NCI-H2196 treated with DMSO at 0.1 percent for 48 hours (cell line): Measurements from ENCODE around the gene PVALEF.
A peak's percentile ranks its signal among the peaks of the same experiment; 100 is the strongest.

Experiments used
- DNase-seq: peaks from one replicate; lab custom pipeline; 2025; ENCODE audit not compliant: unreplicated experiment; lab: John Stamatoyannopoulos, UW

The PVALEF gene

DNA sequence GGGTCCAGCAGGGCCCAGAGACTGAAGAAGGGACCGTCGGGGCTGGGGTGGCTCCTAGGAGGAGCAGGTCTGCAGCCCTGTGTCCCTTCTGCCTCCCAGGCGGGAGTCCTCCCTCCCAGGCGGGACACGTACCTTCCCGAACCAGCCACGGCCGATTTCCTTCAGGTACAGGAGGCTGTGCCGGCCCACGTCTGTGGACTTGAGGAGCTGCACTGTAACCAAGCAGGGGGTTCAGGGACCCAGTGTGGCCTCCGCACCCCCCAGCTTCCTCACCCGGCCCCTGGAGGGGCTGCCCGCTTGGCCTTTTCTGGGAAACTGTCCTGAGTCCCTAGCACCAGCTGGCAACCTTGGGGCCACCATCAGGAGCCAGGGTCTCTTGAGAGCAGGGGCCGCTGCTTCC lies 37.0 kb upstream of the PVALEF start:
- DNase-seq, result no peak

GRCh38 chr17:81128774-81129173 lies 36.5 kb upstream of the PVALEF start:
- no peak for DNase-seq

DNA sequence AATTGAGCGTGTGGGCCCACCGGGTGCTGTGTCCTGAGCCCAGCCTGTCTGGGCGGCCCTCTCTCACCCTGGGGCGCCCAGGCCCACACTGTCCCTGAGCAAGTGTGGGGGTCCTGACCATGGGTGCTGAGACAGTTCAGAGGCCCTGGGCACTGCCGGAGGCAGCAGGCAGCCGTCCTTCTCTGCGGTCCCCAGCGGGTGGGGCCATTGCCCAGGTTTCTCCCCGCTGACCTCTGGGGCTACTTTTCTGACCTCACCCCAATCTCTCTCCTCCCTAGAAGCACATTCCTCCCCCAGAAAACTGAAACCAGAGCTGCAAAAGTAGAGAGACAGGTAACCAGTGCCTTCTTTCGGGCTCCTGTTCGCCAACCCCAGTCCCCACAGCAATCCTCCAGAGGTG lies 36.0 kb upstream of the PVALEF start:
- DNase-seq, result no peak

DNA sequence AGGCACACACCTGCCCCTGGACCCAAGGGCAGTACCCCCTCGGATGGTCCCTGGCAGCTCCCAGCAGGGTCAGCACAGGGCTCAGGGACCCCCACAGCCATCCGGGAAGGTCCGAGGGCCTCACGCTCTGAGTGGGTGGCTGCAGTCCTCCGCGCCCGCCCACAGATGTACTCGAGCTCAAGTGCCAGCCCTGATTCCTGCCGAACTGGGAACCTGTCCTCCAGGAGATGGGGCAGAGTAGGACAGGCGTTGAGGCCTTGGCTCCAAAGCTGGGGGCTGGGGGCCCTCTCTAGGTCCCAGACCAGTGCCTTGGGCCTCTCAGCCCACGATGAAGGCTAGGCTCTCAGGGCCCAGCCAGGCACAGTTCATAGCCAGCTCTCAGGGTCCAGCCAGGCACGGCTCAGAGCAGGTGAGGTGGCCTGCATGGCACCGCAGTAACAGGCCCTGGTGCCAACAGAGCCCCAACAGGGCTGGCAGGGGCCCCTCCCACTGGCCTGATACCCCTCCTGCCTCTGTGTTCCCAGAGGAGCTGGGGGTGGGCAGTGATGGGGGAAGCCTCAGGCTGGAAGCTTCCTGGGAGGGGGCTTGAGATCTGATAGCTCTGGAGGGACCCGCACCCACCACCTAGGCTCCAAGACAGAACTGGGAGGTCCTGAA lies 35.5 kb upstream of the PVALEF start:
- no peak for DNase-seq

- DNase-seq, result no peak
Observed at GRCh38 chr17:81130385-81131361, 34.6 kb upstream of the PVALEF start.

DNA sequence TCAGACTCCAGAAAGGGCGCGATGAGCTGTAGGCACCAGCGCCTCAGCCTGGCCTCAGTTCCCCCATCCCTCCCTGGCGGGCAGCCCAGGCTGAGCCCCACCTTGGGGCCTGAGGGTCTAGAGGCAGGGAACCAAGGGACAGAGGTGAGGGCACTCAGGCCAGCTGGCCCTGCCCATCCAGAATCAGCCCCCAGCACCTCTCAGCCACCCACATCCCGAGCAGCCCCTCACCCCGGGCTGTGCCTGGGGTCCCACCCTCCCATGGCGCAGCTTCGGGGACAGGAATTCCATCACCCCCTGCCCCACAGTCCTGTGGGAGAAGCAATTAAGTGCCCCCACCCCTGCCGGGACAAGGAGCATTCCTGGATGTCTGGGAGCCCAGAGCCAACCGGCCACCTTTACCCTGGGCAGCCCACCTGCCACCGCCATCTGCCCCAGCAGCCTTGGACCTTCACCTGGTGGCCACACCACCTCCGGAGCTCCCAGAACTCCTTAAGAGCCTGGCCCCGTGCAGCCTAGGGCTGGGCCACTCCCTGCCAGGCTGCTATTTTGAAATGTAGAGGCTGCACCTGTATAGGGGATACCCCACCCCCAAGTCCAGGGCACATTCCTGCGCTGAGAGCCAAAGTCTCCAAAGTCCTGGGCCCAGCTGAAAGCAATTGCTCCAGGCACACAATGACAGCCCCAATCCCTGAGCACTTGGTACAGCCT lies 33.7 kb upstream of the PVALEF start:
- no peak for DNase-seq

DNA sequence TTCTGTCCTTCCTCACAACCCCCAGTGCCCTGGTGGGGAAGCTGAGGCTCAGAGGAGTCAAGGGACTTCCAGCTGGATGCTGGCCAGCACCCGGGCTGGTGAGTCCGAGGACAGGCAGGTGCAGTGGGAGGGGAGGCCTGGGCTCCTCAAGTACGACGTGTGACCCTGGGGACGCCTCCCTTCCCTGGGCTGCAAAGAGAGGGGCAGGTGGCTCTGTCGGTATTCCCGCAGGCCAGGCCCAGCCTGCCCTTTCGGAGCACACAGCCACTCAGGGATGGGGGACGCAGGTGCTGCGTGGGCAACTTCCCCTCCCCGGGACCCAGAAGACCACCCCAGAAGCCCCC lies 33.1 kb upstream of the PVALEF start:
- no peak for DNase-seq

DNA sequence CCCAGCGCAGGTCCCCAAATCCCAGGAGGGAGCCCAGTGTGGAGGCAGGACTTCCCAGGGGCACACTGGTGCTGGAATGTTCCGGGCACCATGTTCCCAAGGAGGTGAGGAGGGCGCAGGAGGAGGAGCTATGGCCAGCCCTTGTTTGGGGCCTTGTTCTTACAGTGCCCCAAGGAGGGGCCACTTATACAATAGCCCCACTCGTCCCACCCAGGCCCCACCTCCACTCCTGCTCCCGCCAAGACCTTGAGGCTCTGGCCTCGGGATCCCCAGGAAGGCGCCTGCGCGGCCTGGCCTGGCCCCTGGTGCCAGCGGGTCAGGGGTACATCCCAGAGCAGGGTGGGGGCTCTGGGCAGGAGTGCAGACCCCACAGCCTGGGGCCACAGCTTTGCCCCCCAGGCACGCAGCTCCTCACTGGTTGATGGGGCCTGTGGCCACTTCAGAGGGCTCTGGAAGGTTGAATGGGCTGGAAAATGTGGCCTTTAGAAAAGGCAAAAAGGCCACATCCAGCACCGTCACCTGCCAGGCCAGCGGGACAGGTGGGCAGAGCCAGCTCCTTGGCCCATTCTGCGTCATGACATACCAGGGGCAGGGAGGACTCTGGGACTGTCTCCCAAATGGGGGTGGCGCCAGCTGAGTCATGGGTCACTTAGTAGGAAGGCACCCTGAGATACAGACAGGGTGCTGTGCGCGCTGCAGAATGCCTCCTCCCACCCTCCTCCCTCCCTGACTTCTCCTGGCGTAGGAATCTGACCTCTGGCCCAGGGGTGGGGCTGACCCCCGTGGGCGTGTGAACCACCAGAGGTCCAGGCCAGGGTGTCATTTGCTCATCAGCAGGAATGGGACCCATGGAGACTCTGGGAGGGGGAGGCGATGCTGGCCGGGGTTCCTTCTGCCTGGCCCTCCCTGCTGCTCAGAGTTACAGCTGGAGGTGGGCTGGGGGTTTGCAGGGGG lies 32.3 kb upstream of the PVALEF start:
- DNase-seq, result no peak

DNA sequence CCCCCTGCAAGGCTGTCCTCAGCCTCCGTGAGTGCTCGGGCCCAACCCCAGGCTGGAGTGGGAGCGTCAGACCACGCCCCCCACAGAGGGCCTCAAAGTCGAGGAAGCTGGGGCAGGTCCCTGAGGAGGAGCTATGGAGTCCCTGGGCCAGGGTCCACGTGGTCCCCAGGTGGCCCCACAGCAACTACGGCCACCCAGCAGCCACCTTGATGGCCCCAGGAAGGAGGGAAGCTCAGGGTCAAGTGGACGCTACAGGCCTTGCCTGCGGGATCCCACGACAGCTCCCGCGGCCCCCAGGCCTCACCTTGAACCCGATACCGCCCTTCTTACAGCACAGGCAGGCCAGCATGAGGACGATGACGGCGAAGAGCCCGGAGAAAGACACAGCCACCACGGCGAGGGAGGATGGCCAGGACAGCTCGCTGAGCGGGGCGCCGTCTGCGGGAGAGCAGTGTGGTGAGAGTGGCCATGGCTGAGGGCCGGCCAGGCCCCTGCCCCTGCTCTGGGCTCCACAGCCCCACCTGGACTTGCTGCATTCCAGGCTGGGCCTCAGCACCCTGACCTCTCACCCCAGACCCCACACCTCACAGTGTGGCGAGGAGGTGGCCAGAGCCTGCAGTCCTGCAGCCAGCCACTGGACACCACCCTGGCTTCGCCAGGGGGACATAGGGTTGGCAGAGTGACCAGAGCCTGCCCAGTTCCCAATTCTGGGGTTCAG lies 31.1 kb upstream of the PVALEF start:
- no peak for DNase-seq

- no peak for DNase-seq
Observed at GRCh38 chr17:81135505-81136278, 29.6 kb upstream of the PVALEF start.

DNA sequence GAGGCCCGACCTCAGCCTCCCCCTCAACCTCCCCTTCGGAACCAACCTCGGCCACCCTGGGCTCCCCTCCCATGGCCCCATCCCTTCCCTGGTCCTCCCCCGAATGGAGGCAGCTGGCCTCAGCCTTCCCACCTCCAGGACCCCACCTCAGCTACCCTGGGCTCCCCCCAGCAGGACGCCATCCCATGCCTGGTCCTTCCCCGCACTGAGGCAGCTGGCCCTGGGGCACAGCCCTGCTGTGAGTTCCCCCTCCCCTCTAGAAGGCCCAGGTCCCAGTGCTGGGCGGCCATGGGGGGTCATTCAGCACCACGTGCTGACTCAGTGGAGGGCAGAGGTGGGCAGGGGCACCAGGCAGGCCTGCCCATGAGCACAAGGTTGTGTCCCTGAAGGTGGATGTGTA lies 28.9 kb upstream of the PVALEF start:
- DNase-seq, result no peak

GRCh38 chr17:81137248-81137647 lies 28.1 kb upstream of the PVALEF start:
- no peak for DNase-seq

GRCh38 chr17:81138083-81138482 lies 27.2 kb upstream of the PVALEF start:
- DNase-seq, result no peak

- DNase-seq, result no peak
Observed at GRCh38 chr17:81138500-81138899, 26.8 kb upstream of the PVALEF start.

- DNase-seq, result no peak
Observed at GRCh38 chr17:81139428-81139827, 25.9 kb upstream of the PVALEF start.

GRCh38 chr17:81140018-81140417 lies 25.3 kb upstream of the PVALEF start:
- DNase-seq, result no peak

- DNase-seq, result no peak
Observed at GRCh38 chr17:81140695-81141094, 24.6 kb upstream of the PVALEF start.

DNA sequence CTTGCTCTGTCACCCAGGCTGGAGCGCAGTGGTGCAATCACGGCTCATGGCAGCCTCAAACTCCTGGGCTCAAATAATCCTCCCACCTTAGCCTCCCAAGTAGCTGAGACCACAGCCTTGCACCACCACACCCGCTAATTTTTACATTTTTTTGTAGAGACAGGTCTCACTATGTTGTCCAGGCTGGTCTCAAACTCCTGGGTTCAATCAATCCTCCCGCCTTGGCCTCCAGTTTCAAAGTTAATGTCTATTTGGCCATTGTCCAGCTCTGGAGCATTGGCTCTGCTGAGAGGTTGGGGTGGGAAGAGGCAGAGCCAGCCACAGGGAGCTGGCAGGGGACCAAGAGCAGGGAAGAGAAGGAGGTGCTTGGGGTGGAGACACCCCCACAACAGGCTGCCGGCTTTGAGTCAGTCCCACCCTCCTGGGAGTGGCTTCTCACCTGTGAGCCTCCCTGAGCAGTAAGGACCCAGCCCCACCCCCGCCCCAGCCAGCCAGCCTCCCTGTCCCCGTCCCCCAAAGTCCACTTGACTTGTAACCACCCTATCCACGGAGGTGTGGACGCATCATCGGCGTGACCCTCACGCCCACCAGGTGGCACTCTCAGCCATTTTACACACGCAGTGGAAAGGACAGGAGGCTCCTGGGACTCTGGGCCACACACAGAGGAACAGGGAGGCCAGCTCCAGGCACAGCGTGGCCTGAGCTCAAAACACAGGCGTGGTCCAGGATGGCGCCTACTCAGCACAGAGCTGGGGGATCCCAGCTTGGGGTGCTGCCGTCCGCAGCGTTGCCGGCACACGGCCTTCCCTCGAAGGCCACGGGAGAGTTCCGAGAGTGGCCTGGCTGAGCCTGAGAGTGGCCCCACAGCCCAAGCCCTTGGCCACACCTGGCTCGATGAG lies 22.8 kb upstream of the PVALEF start:
- peak; percentile 96 for DNase-seq
